Gastrocnemius medialis (tissue), 4 donors: ENCODE measurements around the gene YAP1. TPM values are rescaled to one million over a fixed set of nuclear protein-coding genes. Genes with fewer than 3 reads are reported as not detected.
"Not testable (repeated sequence)": the region's sequence is repeated elsewhere in the genome, so short reads cannot be mapped to it uniquely, and the experiment has no call there.

Experiments used
- ATAC-seq, 2 donors: fragments of 150-250 bp; one replicate each; pipeline ENCODE4 v1.9.1; 2016
- DNase-seq, 2 donors: peaks; one replicate each; pipeline ENCODE4 v3.0.0-alpha.2; 2019
- H3K27ac ChIP-seq, 4 donors: fragments of 200-600 bp; sonication (generic); 1 replicate in 1 of 4; 2 replicates in 3 of 4; pipeline ENCODE4 v1.5.1; 2016 to 2018; ENCODE audit warnings: mild to moderate bottlenecking in 2 of 4, moderate library complexity in 1 of 4
- H3K27me3 ChIP-seq, 3 donors: fragments of 200-600 bp; sonication (generic) in 2 of 3; 1 replicate in 1 of 3; 2 replicates in 2 of 3; pipeline versions ENCODE4 v1.5.1 to v1.6.0; 2016 to 2019; ENCODE audit warnings: mild to moderate bottlenecking in 1 of 3, moderate library complexity in 1 of 3
- H3K36me3 ChIP-seq, 2 donors: fragments of 200-600 bp; sonication (generic) in 1 of 2; one replicate each; pipeline ENCODE4 v1.5.1; 2017 to 2018
- H3K4me1 ChIP-seq, 2 donors: fragments of 200-600 bp; sonication (generic) in 1 of 2; one replicate each; pipeline ENCODE4 v1.5.1; 2016 to 2017; ENCODE audit warnings: mild to moderate bottlenecking in 2 of 2
- H3K4me3 ChIP-seq, 4 donors: fragments of 200-600 bp; sonication (generic) in 3 of 4; 1 replicate in 1 of 4; 2 replicates in 3 of 4; pipeline ENCODE4 v1.5.1; 2016 to 2019; ENCODE audit warnings: mild to moderate bottlenecking in 2 of 4
- H3K9me3 ChIP-seq, 3 donors: fragments of 200-600 bp; sonication (generic) in 2 of 3; 1 replicate in 1 of 3; 2 replicates in 2 of 3; pipeline ENCODE4 v1.5.1; 2016 to 2019
- CTCF ChIP-seq, 5 experiments: fragments of 450-650 bp in 3 of 5; fragments of 200-600 bp in 2 of 5; sonication (generic) in 2 of 5; IDR thresholded peaks in 4 of 5; conservative IDR thresholded peaks in 1 of 5; 1 replicate in 4 of 5; 2 replicates in 1 of 5; pipeline ENCODE4 v1.5.1; 2016 to 2019; ENCODE audit warnings: antibody characterized with exemption in 5 of 5, mild to moderate bottlenecking in 3 of 5, moderate library complexity in 3 of 5
- POLR2A ChIP-seq, 2 donors: fragments of 450-650 bp; IDR thresholded peaks; one replicate each; pipeline ENCODE4 v1.6.1; 2017; ENCODE audit warnings: antibody characterized with exemption in 2 of 2, mild to moderate bottlenecking in 2 of 2, moderate library complexity in 2 of 2
- in situ Hi-C, 4 donors: fragments of 200-750 bp; cut with MboI; loops; one replicate each; pipeline versions ENCODE4 v1.15.0 to v1.8.0; 2017; ENCODE audit warnings: low sequenced_read_pairs in 4 of 4
- intact Hi-C: fragments of 100-400 bp; cut with DNase I; formaldehyde crosslinking; loops from one replicate; pipeline ENCODE4 v1.15.1; 2023; ENCODE audit warnings: low total_unique reads
- total RNA-seq, 4 donors: library from RNA; depleted of rRNA; stranded (reverse); fragments of >200 nt; gene quantifications; one replicate each; pipeline versions ENCODE4 v1.1.0 to v1.2.3, GENCODE V29; 2016

YAP1 gene
- total RNA-seq, 4 donors from 2014 or later, result 41.9 to 89.4 (median 72.6) TPM

- intact Hi-C loops, result no loop called here
Observed at GRCh38 chr11:102260241-102260640, 150.0 kb downstream of the YAP1 start.

GRCh38 chr11:102263379-102264003 is 153.2 kb downstream of the YAP1 start:
- Histone ChIP-seq H3K9me3 (no peaks in the 10 kb centered on the region), H3K36me3 (no peaks in the 10 kb centered on the region), H3K4me3 (no peak overlapping the region), H3K27me3 (no peaks in the 10 kb centered on the region), H3K4me1 (no peaks in the 10 kb centered on the region), H3K27ac (no peak overlapping the region)
- no peak for TF ChIP-seq POLR2A (IDR thresholded peaks at IDR 0.05)
- TF ChIP-seq CTCF (IDR thresholded peaks at IDR 0.05 in 4 of 5, conservative IDR thresholded peaks at IDR 0.05 in 1 of 5), result no peak
- ATAC-seq (no peak), DNase-seq (no peak)
- in situ Hi-C loops (loop anchor here in 3 of 4 donors (25.0 kb wide), 2 partner anchors 201 to 401 kb away; no protein-coding TSS in a partner anchor), intact Hi-C loops (no loop called here)

More at GRCh38 chr11:102260241-102260640, 150.0 kb downstream of the YAP1 start:
- no peak for ATAC-seq
- TF ChIP-seq CTCF (IDR thresholded peaks at IDR 0.05 in 4 of 5, conservative IDR thresholded peaks at IDR 0.05 in 1 of 5), result no peak
- no peak for TF ChIP-seq POLR2A (IDR thresholded peaks at IDR 0.05)
- H3K4me1 ChIP-seq, result no peaks in the 10 kb centered on the region
- no peaks in the 10 kb centered on the region for H3K36me3 ChIP-seq
- H3K27me3 ChIP-seq, result no peaks in the 10 kb centered on the region
- DNase-seq, result no peak
- H3K27ac ChIP-seq, result no peak overlapping the region
- in situ Hi-C loops, result loop anchor here in 3 of 4 donors (25.0 kb wide), 2 partner anchors 198 to 398 kb away; no protein-coding TSS in a partner anchor
- H3K9me3 ChIP-seq, result no peaks in the 10 kb centered on the region
- no peak overlapping the region for H3K4me3 ChIP-seq

GRCh38 chr11:102264704-102265103 is 154.5 kb downstream of the YAP1 start:
- H3K9me3 ChIP-seq, H3K4me3 ChIP-seq, H3K36me3 ChIP-seq, H3K27me3 ChIP-seq, H3K27ac ChIP-seq, DNase-seq, H3K4me1 ChIP-seq, ATAC-seq: not testable (repeated sequence)
- in situ Hi-C loops (loop anchor here in 3 of 4 donors (25.0 kb wide), 2 partner anchors 202 to 402 kb away; no protein-coding TSS in a partner anchor), intact Hi-C loops (loop anchor here (5.0 kb wide), 2 partner anchors 217 to 352 kb away; partner anchors contain the start of gene CFAP300)

- intact Hi-C loops, result loop anchor here (5.0 kb wide), 2 partner anchors 219 to 354 kb away; partner anchors contain the start of gene CFAP300
- in situ Hi-C loops, result loop anchor here in 3 of 4 donors (25.0 kb wide), 2 partner anchors 204 to 404 kb away; no protein-coding TSS in a partner anchor
Observed at GRCh38 chr11:102266099-102266498, 155.9 kb downstream of the YAP1 start.

More at GRCh38 chr11:102266099-102266498, 155.9 kb downstream of the YAP1 start:
- Histone ChIP-seq H3K4me1 (peaks cover 7 to 8% of the 10 kb centered on the region in 2 donors), H3K27me3 (no peaks in the 10 kb centered on the region), H3K27ac (no peak overlapping the region), H3K36me3 (no peaks in the 10 kb centered on the region), H3K9me3 (no peaks in the 10 kb centered on the region), H3K4me3 (no peak overlapping the region)
- ATAC-seq (no peak), DNase-seq (no peak)
- no peak for TF ChIP-seq CTCF (IDR thresholded peaks at IDR 0.05 in 4 of 5, conservative IDR thresholded peaks at IDR 0.05 in 1 of 5)
- TF ChIP-seq POLR2A (IDR thresholded peaks at IDR 0.05), result no peak
